HEK293T (cell line): ENCODE data around the gene SCAANT1.

ENCODE experiments used
- CTCF ChIA-PET: fragments of 350-600 bp; formaldehyde crosslinking; extraction: SDS; loops from one replicate; lab custom pipeline; 2021; ENCODE audit warnings: antibody characterized with exemption, inconsistent platforms; lab: Yijun Ruan, JAX
- POLR2A ChIA-PET: fragments of 350-600 bp; formaldehyde crosslinking; extraction: SDS; loops from one replicate; lab custom pipeline; 2020; ENCODE audit warnings: antibody characterized with exemption, inconsistent platforms; lab: Yijun Ruan, JAX
- DNase-seq: peaks from one replicate; pipeline ENCODE4 v3.0.0; 2012; ENCODE audit warnings: mixed read lengths; ENCODE audit errors: extremely low spot score
- ARNT ChIP-seq: fragments of 450-650 bp; IDR thresholded peaks from 2 replicates; pipeline ENCODE4 v1.6.1; 2017; ENCODE audit warnings: mild to moderate bottlenecking
- BHLHE40 ChIP-seq: fragments of 450-650 bp; IDR thresholded peaks from 2 replicates; pipeline ENCODE4 v1.6.1; 2016; ENCODE audit warnings: mild to moderate bottlenecking, moderate library complexity, borderline replicate concordance
- CTBP1 ChIP-seq: fragments of 450-650 bp; IDR thresholded peaks from 2 replicates; pipeline ENCODE4 v1.6.1; 2016; ENCODE audit warnings: borderline replicate concordance
- ELF4 ChIP-seq: fragments of 450-650 bp; IDR thresholded peaks from 2 replicates; pipeline ENCODE4 v1.6.1; 2017; ENCODE audit warnings: antibody characterized with exemption
- FOXA1 ChIP-seq: fragments of 450-650 bp; IDR thresholded peaks from 2 replicates; pipeline ENCODE4 v1.6.1; 2016; ENCODE audit warnings: mild to moderate bottlenecking
- FOXK2 ChIP-seq: fragments of 450-650 bp; IDR thresholded peaks from 2 replicates; pipeline ENCODE4 v1.6.1; 2016; ENCODE audit warnings: mild to moderate bottlenecking
- FOXM1 ChIP-seq: fragments of 450-650 bp; IDR thresholded peaks from 2 replicates; pipeline ENCODE4 v1.6.1; 2017; ENCODE audit warnings: mild to moderate bottlenecking, borderline replicate concordance
- HDGF ChIP-seq: fragments of 450-650 bp; IDR thresholded peaks from 2 replicates; pipeline ENCODE4 v1.6.1; 2017; ENCODE audit warnings: antibody characterized with exemption, borderline replicate concordance
- L3MBTL2 ChIP-seq: fragments of 450-650 bp; conservative IDR thresholded peaks from 2 replicates; pipeline ENCODE4 v1.6.1; 2016; ENCODE audit warnings: mild to moderate bottlenecking
- LEF1 ChIP-seq: fragments of 450-650 bp; IDR thresholded peaks from 2 replicates; pipeline ENCODE4 v1.6.1; 2017; ENCODE audit warnings: mild to moderate bottlenecking, borderline replicate concordance
- NFRKB ChIP-seq: fragments of 450-650 bp; IDR thresholded peaks from 2 replicates; pipeline ENCODE4 v1.6.1; 2016; ENCODE audit warnings: mild to moderate bottlenecking, moderate library complexity
- SP1 ChIP-seq: fragments of 450-650 bp; IDR thresholded peaks from 2 replicates; pipeline ENCODE4 v1.6.1; 2017
- SUZ12 ChIP-seq: fragments of 450-650 bp; IDR thresholded peaks from 2 replicates; pipeline ENCODE4 v1.6.1; 2016; ENCODE audit warnings: mild to moderate bottlenecking
- TARDBP ChIP-seq: fragments of 450-650 bp; IDR thresholded peaks from 2 replicates; pipeline ENCODE4 v1.6.1; 2016
- ZNF384 ChIP-seq: fragments of 450-650 bp; IDR thresholded peaks from 2 replicates; pipeline ENCODE4 v1.6.1; 2016
- TF ChIP-seq, protein P1 (sequence below): fragments of 450-650 bp; IDR thresholded peaks from 2 replicates; pipeline ENCODE4 v1.6.1; 2016

The SCAANT1 gene

DNA sequence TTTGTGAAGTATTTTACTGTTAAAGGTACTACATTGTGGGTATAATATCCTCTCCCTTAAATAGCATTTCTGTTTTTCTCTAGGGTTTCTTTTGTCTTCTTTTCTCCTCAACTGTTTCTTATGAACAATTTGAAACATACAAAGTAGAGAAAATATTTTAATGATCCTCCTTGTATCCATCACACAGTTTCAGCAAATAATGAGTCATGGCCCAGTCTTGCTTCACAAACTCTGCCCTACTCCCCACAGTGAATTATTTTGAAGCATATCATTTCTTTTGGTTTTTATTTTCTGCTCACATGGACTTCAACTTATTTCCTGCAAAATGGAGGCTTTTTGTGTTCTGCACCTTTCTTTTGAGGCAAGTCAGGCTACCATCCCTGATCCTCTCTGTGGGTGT, 6.1 kb upstream of the SCAANT1 start:
- DNase-seq: no peak
- POLR2A ChIA-PET: no interaction called here
- TF ChIP-seq ARNT: no peak
- TF ChIP-seq CTBP1: no peak
- TF ChIP-seq TARDBP: no peak
- TF ChIP-seq, protein P1, sequence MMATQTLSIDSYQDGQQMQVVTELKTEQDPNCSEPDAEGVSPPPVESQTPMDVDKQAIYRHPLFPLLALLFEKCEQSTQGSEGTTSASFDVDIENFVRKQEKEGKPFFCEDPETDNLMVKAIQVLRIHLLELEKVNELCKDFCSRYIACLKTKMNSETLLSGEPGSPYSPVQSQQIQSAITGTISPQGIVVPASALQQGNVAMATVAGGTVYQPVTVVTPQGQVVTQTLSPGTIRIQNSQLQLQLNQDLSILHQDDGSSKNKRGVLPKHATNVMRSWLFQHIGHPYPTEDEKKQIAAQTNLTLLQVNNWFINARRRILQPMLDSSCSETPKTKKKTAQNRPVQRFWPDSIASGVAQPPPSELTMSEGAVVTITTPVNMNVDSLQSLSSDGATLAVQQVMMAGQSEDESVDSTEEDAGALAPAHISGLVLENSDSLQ: no peak
- TF ChIP-seq ELF4: no peak
- no peak for TF ChIP-seq HDGF
- no peak for TF ChIP-seq L3MBTL2
- TF ChIP-seq SP1: no peak
- TF ChIP-seq BHLHE40: no peak
- no peak for TF ChIP-seq ZNF384
- TF ChIP-seq LEF1: no peak
- no peak for TF ChIP-seq FOXM1
- TF ChIP-seq FOXK2: no peak
- no peak for TF ChIP-seq NFRKB
- TF ChIP-seq SUZ12: no peak
- no peak for TF ChIP-seq FOXA1
- CTCF ChIA-PET: no interaction called here

DNA sequence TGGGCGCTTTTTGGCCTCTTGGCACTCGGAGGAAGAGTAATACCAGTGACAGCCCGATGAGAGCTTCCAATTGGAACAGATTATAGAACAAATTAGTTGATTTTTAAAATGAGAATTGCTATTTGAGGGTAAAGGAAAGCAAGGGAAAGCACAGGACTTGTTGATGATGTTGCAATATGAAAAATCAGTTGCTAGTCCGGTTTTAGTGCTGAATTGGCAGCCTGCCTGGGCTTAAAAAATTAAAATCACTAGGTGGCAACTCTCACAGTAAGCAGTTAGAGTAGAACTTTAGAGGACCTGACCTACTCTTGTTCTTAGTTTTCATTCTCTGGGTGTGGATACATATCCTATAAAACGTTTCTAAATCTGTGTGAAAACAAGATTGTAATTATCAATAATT, 2.1 kb upstream of the SCAANT1 start:
- DNase-seq: no peak
- CTCF ChIA-PET: no interaction called here
- POLR2A ChIA-PET: interaction anchor here (0.8 kb wide), 1 partner anchor 51 kb away, joined by 4 read pairs; the partner anchor contains the start of genes ATXN7 and THOC7
- TF ChIP-seq ZNF384: no peak

DNA sequence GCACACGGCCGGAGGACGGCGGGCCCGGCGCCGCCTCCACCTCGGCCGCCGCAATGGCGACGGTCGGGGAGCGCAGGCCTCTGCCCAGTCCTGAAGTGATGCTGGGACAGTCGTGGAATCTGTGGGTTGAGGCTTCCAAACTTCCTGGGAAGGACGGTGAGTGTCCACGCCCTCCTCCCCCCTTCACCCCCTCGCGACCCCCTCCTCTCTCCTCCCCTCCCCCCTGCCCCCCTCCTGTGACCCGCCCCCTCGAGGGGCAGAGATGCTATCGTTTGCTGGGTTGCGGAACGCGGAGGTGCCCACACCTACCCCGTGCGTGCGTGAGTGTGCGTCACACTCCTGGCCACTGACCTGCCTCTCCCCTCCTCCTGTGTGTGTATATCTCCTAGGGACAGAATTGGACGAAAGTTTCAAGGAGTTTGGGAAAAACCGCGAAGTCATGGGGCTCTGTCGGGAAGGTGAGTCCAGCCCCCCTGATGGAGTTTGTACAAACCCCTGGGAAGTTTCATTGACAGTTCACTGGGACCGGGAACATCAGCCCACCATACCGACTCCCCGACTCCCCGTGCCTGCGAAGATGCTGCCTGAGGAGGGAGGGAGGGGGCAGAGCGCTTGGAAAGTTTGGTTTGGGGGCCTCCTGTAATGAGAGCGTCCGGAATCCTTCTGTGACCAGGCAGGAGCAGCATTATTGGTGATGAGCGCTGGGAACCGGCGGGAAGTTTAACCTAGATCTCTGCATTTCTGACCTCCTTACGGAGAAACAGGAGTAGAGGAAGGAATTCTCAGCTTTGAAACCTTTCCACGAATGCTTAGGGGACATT, 795 bp upstream of the SCAANT1 start:
- ChIA-PET POLR2A (interaction anchor here (1.4 kb wide), 1 partner anchor 43 kb away, joined by 5 read pairs; no protein-coding TSS in a partner anchor), CTCF (interaction anchor here (1.4 kb wide), 1 partner anchor 105 kb away, joined by 4 read pairs; no protein-coding TSS in a partner anchor)
- peak; percentile 49 for DNase-seq
- no peak for TF ChIP-seq BHLHE40
- no peak for TF ChIP-seq ZNF384
- no peak for TF ChIP-seq ARNT
- no peak for TF ChIP-seq FOXA1
- TF ChIP-seq L3MBTL2: no peak
- TF ChIP-seq, protein P1: no peak
- no peak for TF ChIP-seq ELF4
- no peak for TF ChIP-seq CTBP1
- TF ChIP-seq LEF1: no peak
- TF ChIP-seq SP1: no peak
- TF ChIP-seq FOXM1: no peak
- TF ChIP-seq HDGF: no peak
- no peak for TF ChIP-seq TARDBP
- TF ChIP-seq NFRKB: no peak
- TF ChIP-seq FOXK2: no peak
- TF ChIP-seq SUZ12: no peak

DNA sequence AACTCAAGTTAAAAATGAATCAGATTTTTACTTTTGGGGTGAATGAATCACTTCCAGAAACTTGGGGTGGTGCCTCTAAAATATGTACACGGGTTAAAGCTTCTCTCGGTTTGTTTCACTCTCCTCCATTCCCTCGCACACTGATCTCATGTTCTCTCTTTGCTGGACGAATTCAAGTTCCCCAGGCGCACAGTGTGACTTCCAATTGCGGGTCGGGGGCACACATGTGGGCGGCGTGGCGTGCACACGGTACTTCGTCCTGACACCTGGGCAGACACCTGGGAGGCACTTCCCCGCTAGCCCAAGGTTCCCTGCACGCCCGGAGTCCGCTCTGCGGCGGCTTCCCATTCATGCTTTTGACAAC, 692 bp downstream of the SCAANT1 start:
- no peak for DNase-seq
- POLR2A ChIA-PET: interaction anchor here (1.0 to 1.4 kb wide), 2 partner anchors 15 to 42 kb away, joined by 3 to 5 read pairs; no protein-coding TSS in a partner anchor

DNA sequence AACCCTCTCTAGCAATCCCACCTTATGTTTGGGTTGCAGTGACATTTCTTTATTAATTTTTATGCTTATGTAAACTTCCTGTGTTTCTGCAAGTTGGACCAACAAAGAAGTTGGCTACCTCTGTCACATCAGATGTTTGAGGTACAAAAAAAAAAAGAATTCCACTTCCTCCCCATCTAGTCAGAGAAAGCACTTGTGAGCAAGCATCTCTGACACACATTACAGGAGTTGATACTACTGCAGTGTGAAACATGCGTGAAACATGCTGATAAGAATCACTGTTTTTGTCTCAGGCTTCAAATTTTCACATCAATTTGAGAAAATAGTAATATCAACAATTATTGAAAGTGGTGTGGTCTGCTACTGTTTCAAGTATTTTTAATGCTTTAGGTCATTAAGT, 1.3 kb downstream of the SCAANT1 start:
- ChIA-PET CTCF (no interaction called here), POLR2A (no interaction called here)
- TF ChIP-seq FOXK2: no peak
- no peak for TF ChIP-seq NFRKB
- no peak for TF ChIP-seq ARNT
- no peak for TF ChIP-seq FOXM1
- no peak for TF ChIP-seq SUZ12
- no peak for TF ChIP-seq BHLHE40
- no peak for TF ChIP-seq CTBP1
- no peak for TF ChIP-seq ELF4
- TF ChIP-seq HDGF: no peak
- TF ChIP-seq ZNF384: no peak
- TF ChIP-seq LEF1: no peak
- no peak for TF ChIP-seq TARDBP
- TF ChIP-seq FOXA1: no peak
- TF ChIP-seq SP1: no peak
- TF ChIP-seq, protein P1: no peak
- no peak for TF ChIP-seq L3MBTL2
- no peak for DNase-seq

More for the DNA sequence above, 692 bp downstream of the SCAANT1 start:
- CTCF ChIA-PET: interaction anchor here (1.4 kb wide), 1 partner anchor 106 kb away, joined by 4 read pairs; no protein-coding TSS in a partner anchor
- TF ChIP-seq L3MBTL2: peak; percentile 49; the same call in 1 of the 2 replicates
- TF ChIP-seq, protein P1: no peak
